ENCODE measurements around the gene ZNF714. TPM values are rescaled to one million over a fixed set of nuclear protein-coding genes. Genes with fewer than 3 reads are reported as not detected.

The ZNF714 gene
- total RNA-seq, 1 experiment from 2014 or later: 20.0 TPM

DNA sequence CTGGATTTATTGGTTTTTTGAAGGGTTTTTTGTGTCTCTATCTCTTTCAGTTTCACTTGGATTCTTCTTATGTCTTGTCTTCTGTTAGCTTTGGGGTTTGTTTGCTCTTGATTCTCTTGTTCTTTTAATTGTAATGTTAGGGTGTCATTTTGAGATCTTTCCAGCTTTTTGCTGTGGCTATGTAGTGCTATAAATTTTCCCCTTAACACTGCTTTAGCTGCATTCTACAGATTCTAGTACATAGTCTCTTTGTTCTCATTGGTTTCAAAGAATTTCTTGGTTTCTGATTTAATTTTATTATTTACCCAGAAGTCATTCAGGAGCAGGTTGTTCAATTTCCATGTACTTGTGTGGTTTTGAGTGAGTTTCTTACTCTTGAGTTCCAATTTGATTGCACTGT is 37.0 kb upstream of the ZNF714 start:
- intact Hi-C loops (cut with micrococcal nuclease): no loop called here
- H2AFZ ChIP-seq (ENCODE audit: low read depth, low read length, poor library complexity, severe bottlenecking): no peak overlapping the region
- RAD21 ChIA-PET (ENCODE audit: low non-redundant PET in 1 of 2, low total read pairs in 2 of 2, uncharacterized antibody in 2 of 2, unreplicated experiment in 2 of 2): no interaction called here
- ATAC-seq (no peak), DNase-seq (ENCODE audit: low read depth, low spot score) (no peak)
- H4K20me1 ChIP-seq (ENCODE audit: insufficient read depth): no peaks in the 10 kb centered on the region
- 0 out of 4 replicates have a peak, but pooled peaks cover 0 to 3% of the 10 kb centered on the region in 2 experiments for H3K36me3 ChIP-seq (ENCODE audit: control insufficient read depth in 1 of 2, insufficient read depth in 2 of 2, low read length in 2 of 2)
- TF ChIP-seq, protein P1, sequence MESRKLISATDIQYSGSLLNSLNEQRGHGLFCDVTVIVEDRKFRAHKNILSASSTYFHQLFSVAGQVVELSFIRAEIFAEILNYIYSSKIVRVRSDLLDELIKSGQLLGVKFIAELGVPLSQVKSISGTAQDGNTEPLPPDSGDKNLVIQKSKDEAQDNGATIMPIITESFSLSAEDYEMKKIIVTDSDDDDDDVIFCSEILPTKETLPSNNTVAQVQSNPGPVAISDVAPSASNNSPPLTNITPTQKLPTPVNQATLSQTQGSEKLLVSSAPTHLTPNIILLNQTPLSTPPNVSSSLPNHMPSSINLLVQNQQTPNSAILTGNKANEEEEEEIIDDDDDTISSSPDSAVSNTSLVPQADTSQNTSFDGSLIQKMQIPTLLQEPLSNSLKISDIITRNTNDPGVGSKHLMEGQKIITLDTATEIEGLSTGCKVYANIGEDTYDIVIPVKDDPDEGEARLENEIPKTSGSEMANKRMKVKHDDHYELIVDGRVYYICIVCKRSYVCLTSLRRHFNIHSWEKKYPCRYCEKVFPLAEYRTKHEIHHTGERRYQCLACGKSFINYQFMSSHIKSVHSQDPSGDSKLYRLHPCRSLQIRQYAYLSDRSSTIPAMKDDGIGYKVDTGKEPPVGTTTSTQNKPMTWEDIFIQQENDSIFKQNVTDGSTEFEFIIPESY (IDR thresholded peaks at IDR 0.05; ENCODE audit: extremely low read depth, insufficient replicate concordance, low read length): no peak
- TF ChIP-seq, protein P2, sequence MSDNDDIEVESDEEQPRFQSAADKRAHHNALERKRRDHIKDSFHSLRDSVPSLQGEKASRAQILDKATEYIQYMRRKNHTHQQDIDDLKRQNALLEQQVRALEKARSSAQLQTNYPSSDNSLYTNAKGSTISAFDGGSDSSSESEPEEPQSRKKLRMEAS (IDR thresholded peaks at IDR 0.05): no peak
- TF ChIP-seq EZH2 (IDR thresholded peaks at IDR 0.05) (no peak), SIN3A (IDR thresholded peaks at IDR 0.05; ENCODE audit: low read depth) (no peak), RAD21 (IDR thresholded peaks at IDR 0.05; ENCODE audit: low read depth) (no peak), SRF (IDR thresholded peaks at IDR 0.05; ENCODE audit: low read depth) (no peak), CEBPB (IDR thresholded peaks at IDR 0.05; ENCODE audit: low read depth) (no peak), SP1 (IDR thresholded peaks at IDR 0.05; ENCODE audit: low read depth) (no peak), POLR2A (IDR thresholded peaks at IDR 0.05; ENCODE audit: borderline replicate concordance, extremely low read depth, insufficient read depth, insufficient read length) (no peak)
- TF ChIP-seq, protein P3, sequence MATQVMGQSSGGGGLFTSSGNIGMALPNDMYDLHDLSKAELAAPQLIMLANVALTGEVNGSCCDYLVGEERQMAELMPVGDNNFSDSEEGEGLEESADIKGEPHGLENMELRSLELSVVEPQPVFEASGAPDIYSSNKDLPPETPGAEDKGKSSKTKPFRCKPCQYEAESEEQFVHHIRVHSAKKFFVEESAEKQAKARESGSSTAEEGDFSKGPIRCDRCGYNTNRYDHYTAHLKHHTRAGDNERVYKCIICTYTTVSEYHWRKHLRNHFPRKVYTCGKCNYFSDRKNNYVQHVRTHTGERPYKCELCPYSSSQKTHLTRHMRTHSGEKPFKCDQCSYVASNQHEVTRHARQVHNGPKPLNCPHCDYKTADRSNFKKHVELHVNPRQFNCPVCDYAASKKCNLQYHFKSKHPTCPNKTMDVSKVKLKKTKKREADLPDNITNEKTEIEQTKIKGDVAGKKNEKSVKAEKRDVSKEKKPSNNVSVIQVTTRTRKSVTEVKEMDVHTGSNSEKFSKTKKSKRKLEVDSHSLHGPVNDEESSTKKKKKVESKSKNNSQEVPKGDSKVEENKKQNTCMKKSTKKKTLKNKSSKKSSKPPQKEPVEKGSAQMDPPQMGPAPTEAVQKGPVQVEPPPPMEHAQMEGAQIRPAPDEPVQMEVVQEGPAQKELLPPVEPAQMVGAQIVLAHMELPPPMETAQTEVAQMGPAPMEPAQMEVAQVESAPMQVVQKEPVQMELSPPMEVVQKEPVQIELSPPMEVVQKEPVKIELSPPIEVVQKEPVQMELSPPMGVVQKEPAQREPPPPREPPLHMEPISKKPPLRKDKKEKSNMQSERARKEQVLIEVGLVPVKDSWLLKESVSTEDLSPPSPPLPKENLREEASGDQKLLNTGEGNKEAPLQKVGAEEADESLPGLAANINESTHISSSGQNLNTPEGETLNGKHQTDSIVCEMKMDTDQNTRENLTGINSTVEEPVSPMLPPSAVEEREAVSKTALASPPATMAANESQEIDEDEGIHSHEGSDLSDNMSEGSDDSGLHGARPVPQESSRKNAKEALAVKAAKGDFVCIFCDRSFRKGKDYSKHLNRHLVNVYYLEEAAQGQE (IDR thresholded peaks at IDR 0.05; ENCODE audit: low read depth): no peak
- POLR2A ChIA-PET: no interaction called here
- H3K27me3 ChIP-seq (ENCODE audit: insufficient read depth, low read length): no peaks in the 10 kb centered on the region
- no peak overlapping the region for H3K4me2 ChIP-seq (ENCODE audit: low read length)
- H3K9me3 ChIP-seq (ENCODE audit: control insufficient read depth in 1 of 2, insufficient read depth in 1 of 2, low read depth in 1 of 2, low read length in 2 of 2): peaks cover 0 to 5% of the 10 kb centered on the region in 2 experiments; a peak in 1 of 4 replicates
- no peaks in the 10 kb centered on the region for H3K4me1 ChIP-seq (ENCODE audit: control insufficient read depth in 1 of 2, insufficient read depth in 2 of 2, low read length in 2 of 2)
- no peaks in the 10 kb centered on the region for H3K9me2 ChIP-seq (ENCODE audit: insufficient read depth)
- CTCF ChIA-PET: no interaction called here
- no peak overlapping the region for H3K9ac ChIP-seq (ENCODE audit: low read length)
- peaks cover 21% of the 10 kb centered on the region for H3K79me2 ChIP-seq (ENCODE audit: insufficient read depth, low read length)
- no peak overlapping the region for H3K4me3 ChIP-seq (replicated peaks in 1 of 2; ENCODE audit: low read depth in 1 of 2, low read length in 2 of 2)
- BruUV-seq (replicated peaks): no TSS peak
- no peak overlapping the region for H3K27ac ChIP-seq (ENCODE audit: low read depth, low read length)

All from HCT116 (cell line).